Measurements from ENCODE around the gene RNF166. TPM values are rescaled to one million over a fixed set of nuclear protein-coding genes. Genes with fewer than 3 reads are reported as not detected.

Gene RNF166
- total RNA-seq, 1 donor, result 14.5 TPM

DNA sequence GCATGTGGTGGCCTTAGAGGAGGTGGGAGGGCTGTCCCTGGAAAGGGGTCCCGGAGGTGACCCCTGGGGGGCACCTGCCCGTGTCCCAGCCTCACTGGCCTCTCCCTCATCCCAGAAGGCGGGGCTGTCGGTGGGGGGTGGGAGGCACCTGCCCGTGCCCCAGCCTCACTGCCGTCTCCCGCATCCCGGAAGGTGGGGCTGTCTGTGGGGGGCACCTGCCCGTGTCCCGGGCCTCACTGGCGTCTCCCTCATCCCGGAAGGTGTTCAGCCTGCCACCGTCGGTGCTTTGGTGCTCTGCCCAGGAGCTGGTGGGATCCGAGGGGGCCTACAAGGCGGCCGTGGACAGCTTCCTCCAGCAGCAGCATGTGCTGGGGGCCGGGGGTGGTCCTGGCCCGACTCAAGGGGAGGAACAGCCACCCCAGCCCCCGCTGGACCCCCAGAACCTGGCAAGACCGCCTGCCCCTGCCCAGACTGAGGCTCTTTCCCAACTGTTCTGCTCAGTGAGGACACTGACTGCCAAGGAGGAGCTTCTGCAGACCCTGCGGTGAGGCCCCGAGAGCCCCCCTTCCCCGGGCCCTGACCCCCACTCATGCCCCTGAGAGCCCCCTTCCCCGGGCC is 6.3 kb upstream of the RNF166 start:
- Histone ChIP-seq H4K20me1 (ENCODE audit: insufficient read depth, low read length) (peaks cover 32% of the 10 kb centered on the region), H3K27ac (ENCODE audit: low read depth, low read length) (no peak overlapping the region), H3K4me3 (ENCODE audit: insufficient read depth, low read length) (no peak overlapping the region), H3K4me2 (ENCODE audit: insufficient read depth, low read length) (no peak overlapping the region), H3K79me2 (ENCODE audit: insufficient read depth, low read length) (peaks cover 51% of the 10 kb centered on the region), H3K9me3 (ENCODE audit: low read depth, low read length) (no peaks in the 10 kb centered on the region), H3K27me3 (ENCODE audit: insufficient read depth, low read length) (no peaks in the 10 kb centered on the region), H2AFZ (ENCODE audit: low read length) (no peak overlapping the region), H3K4me1 (ENCODE audit: insufficient read depth, low read length) (peaks cover 1% of the 10 kb centered on the region), H3K36me3 (ENCODE audit: insufficient read depth, low read length) (peaks cover 47% of the 10 kb centered on the region)
- TF ChIP-seq, protein P1, sequence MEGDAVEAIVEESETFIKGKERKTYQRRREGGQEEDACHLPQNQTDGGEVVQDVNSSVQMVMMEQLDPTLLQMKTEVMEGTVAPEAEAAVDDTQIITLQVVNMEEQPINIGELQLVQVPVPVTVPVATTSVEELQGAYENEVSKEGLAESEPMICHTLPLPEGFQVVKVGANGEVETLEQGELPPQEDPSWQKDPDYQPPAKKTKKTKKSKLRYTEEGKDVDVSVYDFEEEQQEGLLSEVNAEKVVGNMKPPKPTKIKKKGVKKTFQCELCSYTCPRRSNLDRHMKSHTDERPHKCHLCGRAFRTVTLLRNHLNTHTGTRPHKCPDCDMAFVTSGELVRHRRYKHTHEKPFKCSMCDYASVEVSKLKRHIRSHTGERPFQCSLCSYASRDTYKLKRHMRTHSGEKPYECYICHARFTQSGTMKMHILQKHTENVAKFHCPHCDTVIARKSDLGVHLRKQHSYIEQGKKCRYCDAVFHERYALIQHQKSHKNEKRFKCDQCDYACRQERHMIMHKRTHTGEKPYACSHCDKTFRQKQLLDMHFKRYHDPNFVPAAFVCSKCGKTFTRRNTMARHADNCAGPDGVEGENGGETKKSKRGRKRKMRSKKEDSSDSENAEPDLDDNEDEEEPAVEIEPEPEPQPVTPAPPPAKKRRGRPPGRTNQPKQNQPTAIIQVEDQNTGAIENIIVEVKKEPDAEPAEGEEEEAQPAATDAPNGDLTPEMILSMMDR (IDR thresholded peaks at IDR 0.05; ENCODE audit: extremely low read depth, low read depth, low read length), result no peak
- no peak for DNase-seq (ENCODE audit: insufficient read length, low spot score, missing footprints)

DNA sequence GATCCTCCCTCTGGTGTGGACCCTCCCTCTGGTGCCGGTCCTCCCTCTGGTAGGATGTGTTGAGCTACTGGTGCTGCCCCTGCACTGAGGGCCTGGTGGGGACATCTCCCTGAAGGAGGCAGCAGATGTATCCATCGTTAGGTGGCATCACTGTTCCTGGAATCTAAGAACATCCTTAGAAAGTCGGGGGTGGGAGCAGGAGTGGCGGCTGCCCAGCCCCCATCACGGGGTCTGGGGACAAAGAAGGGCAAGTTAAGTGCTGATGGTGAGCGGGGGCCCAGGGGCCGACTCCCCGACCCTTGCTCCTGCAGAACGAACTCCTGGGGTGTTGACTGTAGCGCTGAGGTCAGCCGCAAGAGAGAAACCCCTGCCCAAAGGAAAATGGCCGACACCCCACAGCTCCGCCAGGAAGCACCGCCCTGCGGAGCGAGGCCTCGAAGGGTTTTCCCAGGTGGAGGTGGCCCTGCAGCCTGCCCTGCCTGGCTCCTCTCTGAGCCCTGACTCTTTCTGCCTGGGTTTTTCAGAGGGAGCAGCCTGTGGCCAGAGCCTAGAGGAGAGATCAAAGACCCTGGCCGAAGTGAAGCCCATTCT is 5.6 kb upstream of the RNF166 start:
- TF ChIP-seq, protein P1 (IDR thresholded peaks at IDR 0.05; ENCODE audit: extremely low read depth, low read depth, low read length), result no peak
- Histone ChIP-seq H3K27ac (ENCODE audit: low read depth, low read length) (no peak overlapping the region), H3K79me2 (ENCODE audit: insufficient read depth, low read length) (peaks cover 57% of the 10 kb centered on the region), H3K4me2 (ENCODE audit: insufficient read depth, low read length) (no peak overlapping the region), H3K4me1 (ENCODE audit: insufficient read depth, low read length) (peaks cover 8% of the 10 kb centered on the region), H3K9me3 (ENCODE audit: low read depth, low read length) (no peaks in the 10 kb centered on the region), H2AFZ (ENCODE audit: low read length) (no peak overlapping the region), H3K36me3 (ENCODE audit: insufficient read depth, low read length) (peaks cover 40% of the 10 kb centered on the region), H4K20me1 (ENCODE audit: insufficient read depth, low read length) (peaks cover 29% of the 10 kb centered on the region), H3K4me3 (ENCODE audit: insufficient read depth, low read length) (no peak overlapping the region), H3K27me3 (ENCODE audit: insufficient read depth, low read length) (no peaks in the 10 kb centered on the region)
- no peak for DNase-seq (ENCODE audit: insufficient read length, low spot score, missing footprints)

DNA sequence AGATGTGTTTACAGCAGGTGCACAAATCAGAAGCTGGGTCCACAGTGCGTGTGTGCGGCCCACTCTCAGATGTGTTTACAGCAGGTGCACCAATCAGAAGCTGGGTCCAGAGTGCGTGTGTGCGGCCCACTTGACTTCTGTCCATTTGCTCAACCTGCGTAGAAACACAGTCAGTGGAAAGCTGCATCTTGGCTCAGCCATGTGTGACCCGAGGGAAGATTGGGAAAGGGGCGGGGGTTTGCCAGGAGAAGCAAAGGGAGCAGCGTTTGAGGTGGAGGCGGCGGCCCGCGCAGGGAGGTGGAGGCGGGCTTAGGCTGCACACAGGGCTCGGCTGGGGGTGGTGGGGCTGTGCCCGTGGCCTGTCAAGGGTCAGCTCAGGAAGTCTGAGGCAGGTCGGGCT is 4.3 kb upstream of the RNF166 start:
- Histone ChIP-seq H3K79me2 (ENCODE audit: insufficient read depth, low read length) (peaks cover 64% of the 10 kb centered on the region), H3K9me3 (ENCODE audit: low read depth, low read length) (no peaks in the 10 kb centered on the region), H3K36me3 (ENCODE audit: insufficient read depth, low read length) (peaks cover 27% of the 10 kb centered on the region), H3K4me1 (ENCODE audit: insufficient read depth, low read length) (peaks cover 9% of the 10 kb centered on the region), H3K27me3 (ENCODE audit: insufficient read depth, low read length) (no peaks in the 10 kb centered on the region), H4K20me1 (ENCODE audit: insufficient read depth, low read length) (peaks cover 29% of the 10 kb centered on the region), H3K27ac (ENCODE audit: low read depth, low read length) (no peak overlapping the region), H3K4me2 (ENCODE audit: insufficient read depth, low read length) (no peak overlapping the region), H3K4me3 (ENCODE audit: insufficient read depth, low read length) (no peak overlapping the region), H2AFZ (ENCODE audit: low read length) (no peak overlapping the region)
- no peak for DNase-seq (ENCODE audit: insufficient read length, low spot score, missing footprints)
- TF ChIP-seq, protein P1 (IDR thresholded peaks at IDR 0.05; ENCODE audit: extremely low read depth, low read depth, low read length), result no peak

DNA sequence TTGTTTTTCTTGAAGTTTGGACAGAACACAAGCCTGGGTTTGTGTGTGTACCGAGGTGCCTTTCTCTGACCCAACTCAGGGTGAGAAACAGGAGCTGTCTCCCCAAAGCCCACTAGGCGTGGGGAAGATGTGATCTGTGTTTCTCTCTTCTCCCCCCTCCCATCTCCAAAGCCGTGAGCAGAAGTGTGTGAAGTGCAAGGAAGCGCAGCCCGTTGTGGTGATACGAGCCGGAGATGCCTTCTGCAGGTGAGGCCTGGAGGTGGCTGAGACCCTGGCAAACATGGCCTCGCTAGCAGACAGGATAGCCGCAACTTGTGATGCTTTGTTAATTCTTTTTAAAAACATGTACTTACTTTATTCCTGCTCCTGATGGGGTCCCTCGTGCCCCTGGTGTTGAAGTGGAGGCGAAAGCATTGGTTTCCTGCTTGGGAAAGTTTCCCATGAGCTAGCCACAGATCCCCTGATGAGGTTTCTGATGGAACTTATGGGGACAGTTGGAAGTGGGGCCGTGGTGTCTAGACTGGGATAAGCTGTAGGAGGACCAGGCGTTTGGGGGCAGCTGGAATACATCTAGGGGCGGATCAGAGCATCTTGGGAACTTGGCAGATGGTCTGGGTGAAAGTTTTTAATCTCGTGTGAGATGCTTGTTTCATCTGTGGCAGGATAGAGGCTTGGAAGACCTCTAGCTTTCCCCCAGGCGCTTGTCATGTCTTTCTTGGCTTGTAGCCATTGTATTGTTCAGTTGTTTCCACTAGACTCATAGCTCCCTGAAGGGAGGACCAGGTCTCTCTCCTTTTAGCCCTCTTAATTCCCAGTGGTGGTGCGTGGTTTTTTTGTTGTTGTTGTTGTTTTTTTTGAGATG is 988 bp upstream of the RNF166 start:
- Histone ChIP-seq H3K9me3 (ENCODE audit: low read depth, low read length) (no peaks in the 10 kb centered on the region), H3K4me2 (ENCODE audit: insufficient read depth, low read length) (peak overlapping the region; percentile 96), H2AFZ (ENCODE audit: low read length) (peak overlapping the region; percentile 67), H3K4me3 (ENCODE audit: insufficient read depth, low read length) (peak overlapping the region; percentile 97), H3K4me1 (ENCODE audit: insufficient read depth, low read length) (peaks cover 17% of the 10 kb centered on the region), H3K27ac (ENCODE audit: low read depth, low read length) (peak overlapping the region; percentile 73), H3K36me3 (ENCODE audit: insufficient read depth, low read length) (peaks cover 6% of the 10 kb centered on the region), H4K20me1 (ENCODE audit: insufficient read depth, low read length) (peaks cover 19% of the 10 kb centered on the region), H3K79me2 (ENCODE audit: insufficient read depth, low read length) (peaks cover 86% of the 10 kb centered on the region), H3K27me3 (ENCODE audit: insufficient read depth, low read length) (no peaks in the 10 kb centered on the region)
- TF ChIP-seq, protein P1 (IDR thresholded peaks at IDR 0.05; ENCODE audit: extremely low read depth, low read depth, low read length), result no peak
- DNase-seq (ENCODE audit: insufficient read length, low spot score, missing footprints), result peak; percentile 91
